ENCODE results near the gene ASCL2. TPM values are rescaled to one million over a fixed set of nuclear protein-coding genes. Genes with fewer than 3 reads are reported as not detected.

ASCL2 gene
- total and polyA plus RNA-seq, 2 donors (not counting 3 experiments of a cell fraction or from before 2014, with no cell fraction given), result not detected

DNA sequence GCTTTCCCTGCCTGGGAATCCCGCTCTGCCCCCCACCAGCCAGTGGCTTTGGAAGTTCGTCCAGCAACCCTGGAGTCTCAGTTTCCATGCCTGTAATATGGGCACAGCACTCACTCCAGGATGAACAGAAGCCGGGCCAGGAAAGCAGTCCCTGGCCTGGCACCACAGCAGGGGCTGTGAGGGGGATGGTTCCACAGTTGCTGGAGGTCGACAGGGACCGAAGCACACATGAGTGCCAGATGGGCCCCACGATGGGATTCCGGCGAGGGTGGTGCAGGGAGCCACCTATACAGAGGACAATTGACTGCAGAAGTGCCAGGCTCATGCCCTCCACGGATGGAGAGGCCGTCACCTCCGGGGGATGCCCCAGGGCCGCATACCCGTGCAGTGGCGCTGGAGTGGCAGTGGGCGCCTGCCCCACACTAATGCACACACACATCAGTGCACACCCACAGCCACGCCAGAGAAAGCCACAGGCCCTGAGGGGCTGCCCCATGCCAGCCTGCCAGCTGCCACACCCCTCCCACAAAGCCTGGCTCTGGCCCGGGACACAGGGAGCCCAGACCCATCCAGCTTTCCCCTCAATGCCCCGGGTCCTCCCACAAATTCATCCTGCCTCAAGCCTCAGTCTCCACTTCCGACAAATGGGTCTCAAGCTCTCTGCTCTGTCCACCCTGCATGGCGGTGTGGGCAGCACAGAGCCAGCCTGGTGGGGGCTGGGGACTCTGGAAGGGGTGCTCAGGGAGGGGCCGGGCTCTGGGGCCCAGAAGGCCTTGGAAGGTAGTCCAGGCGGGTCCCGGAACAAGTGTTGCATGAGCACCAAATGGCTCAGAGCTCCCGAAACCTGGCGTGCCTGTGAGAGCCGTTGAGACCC, 9.7 kb downstream of the ASCL2 start:
- H3K9me1 ChIP-seq (replicated peaks; ENCODE audit: control insufficient read depth, extremely low read depth, insufficient read depth, low read length), result no peaks in the 10 kb centered on the region
- ChIA-PET POLR2A (no interaction called here), CTCF (no interaction called here)
- dilution Hi-C loops (cut with MboI; ENCODE audit: extremely low pct_ligation_motif_present, low sequenced_read_pairs) (no loop called here), intact Hi-C loops (cut with micrococcal nuclease) (no loop called here)
- H3K27me3 ChIP-seq (ENCODE audit: control insufficient read depth in 2 of 2, insufficient read depth in 2 of 2, low read length in 2 of 2), result peaks cover 0 to 2% of the 10 kb centered on the region in 2 experiments
- TF ChIP-seq POLR2A (IDR thresholded peaks at IDR 0.05; ENCODE audit: low read depth, low read length) (no peak), JUN (IDR thresholded peaks at IDR 0.05; ENCODE audit: borderline replicate concordance, insufficient read depth, insufficient read length, low read depth) (no peak), POLR2AphosphoS5 (IDR thresholded peaks at IDR 0.05; ENCODE audit: insufficient read depth, low read depth, low read length) (no peak), EZH2 (IDR thresholded peaks at IDR 0.05; ENCODE audit: borderline replicate concordance, low read depth, low read length, severe bottlenecking) (no peak), FOS (IDR thresholded peaks at IDR 0.05; ENCODE audit: borderline replicate concordance, insufficient read depth, low read length) (no peak), GATA2 (IDR thresholded peaks at IDR 0.05; ENCODE audit: insufficient read depth, insufficient read length, low read depth, low read length) (no peak), MYC (IDR thresholded peaks at IDR 0.05; ENCODE audit: low read depth, low read length) (no peak)
- TF ChIP-seq, protein P1, sequence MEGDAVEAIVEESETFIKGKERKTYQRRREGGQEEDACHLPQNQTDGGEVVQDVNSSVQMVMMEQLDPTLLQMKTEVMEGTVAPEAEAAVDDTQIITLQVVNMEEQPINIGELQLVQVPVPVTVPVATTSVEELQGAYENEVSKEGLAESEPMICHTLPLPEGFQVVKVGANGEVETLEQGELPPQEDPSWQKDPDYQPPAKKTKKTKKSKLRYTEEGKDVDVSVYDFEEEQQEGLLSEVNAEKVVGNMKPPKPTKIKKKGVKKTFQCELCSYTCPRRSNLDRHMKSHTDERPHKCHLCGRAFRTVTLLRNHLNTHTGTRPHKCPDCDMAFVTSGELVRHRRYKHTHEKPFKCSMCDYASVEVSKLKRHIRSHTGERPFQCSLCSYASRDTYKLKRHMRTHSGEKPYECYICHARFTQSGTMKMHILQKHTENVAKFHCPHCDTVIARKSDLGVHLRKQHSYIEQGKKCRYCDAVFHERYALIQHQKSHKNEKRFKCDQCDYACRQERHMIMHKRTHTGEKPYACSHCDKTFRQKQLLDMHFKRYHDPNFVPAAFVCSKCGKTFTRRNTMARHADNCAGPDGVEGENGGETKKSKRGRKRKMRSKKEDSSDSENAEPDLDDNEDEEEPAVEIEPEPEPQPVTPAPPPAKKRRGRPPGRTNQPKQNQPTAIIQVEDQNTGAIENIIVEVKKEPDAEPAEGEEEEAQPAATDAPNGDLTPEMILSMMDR (IDR thresholded peaks at IDR 0.05; ENCODE audit: extremely low read depth in 1 of 2, insufficient read depth in 1 of 2, low read depth in 1 of 2, low read length in 2 of 2), result no peak
- TF ChIP-seq, protein P2, sequence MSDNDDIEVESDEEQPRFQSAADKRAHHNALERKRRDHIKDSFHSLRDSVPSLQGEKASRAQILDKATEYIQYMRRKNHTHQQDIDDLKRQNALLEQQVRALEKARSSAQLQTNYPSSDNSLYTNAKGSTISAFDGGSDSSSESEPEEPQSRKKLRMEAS (IDR thresholded peaks at IDR 0.05; ENCODE audit: insufficient read depth, insufficient read length), result no peak
- DNase-seq (ENCODE audit: low read depth, low spot score) (no peak), FAIRE-seq (no peak)
- H4K20me1 ChIP-seq (replicated peaks; ENCODE audit: control insufficient read depth, extremely low read depth, insufficient read depth, low read length), result no peaks in the 10 kb centered on the region
- no peaks in the 10 kb centered on the region for H3K36me3 ChIP-seq (ENCODE audit: control insufficient read depth in 2 of 2, extremely low read depth in 1 of 2, insufficient read depth in 2 of 2, low read length in 2 of 2)
- H3K9ac ChIP-seq (replicated peaks; ENCODE audit: extremely low read depth, insufficient read depth, low read length), result no peak overlapping the region
- H3K27ac ChIP-seq (ENCODE audit: insufficient read depth, low read depth, low read length), result no peak overlapping the region
- H3K4me1 ChIP-seq (ENCODE audit: control insufficient read depth, extremely low read depth, insufficient read depth, low read length), result no peaks in the 10 kb centered on the region
- no peaks in the 10 kb centered on the region for H3K9me3 ChIP-seq (replicated peaks; ENCODE audit: control insufficient read depth, insufficient read depth, low read length)
- H3K79me2 ChIP-seq (ENCODE audit: control insufficient read depth, insufficient read depth, low read length), result no peaks in the 10 kb centered on the region
- no peak overlapping the region for H2AFZ ChIP-seq (ENCODE audit: low read depth, low read length)
- no TSS peak for BruUV-seq (replicated peaks)
- H3K4me3 ChIP-seq (replicated peaks in 1 of 3; ENCODE audit: insufficient read depth in 1 of 3, low read depth in 1 of 3, low read length in 3 of 3), result no peak overlapping the region
- no peak overlapping the region for H3K4me2 ChIP-seq (ENCODE audit: insufficient read depth, low read length)

Data from endothelial cell of umbilical vein (primary cell).